ENCODE results near the gene RGS11. TPM values are rescaled to one million over a fixed set of nuclear protein-coding genes. Genes with fewer than 3 reads are reported as not detected.
"Not testable (repeated sequence)": the region's sequence is repeated elsewhere in the genome, so short reads cannot be mapped to it uniquely, and the experiment has no call there.

The RGS11 gene
- total RNA-seq, 1 experiment from 2014 or later, result 2.9 TPM

DNA sequence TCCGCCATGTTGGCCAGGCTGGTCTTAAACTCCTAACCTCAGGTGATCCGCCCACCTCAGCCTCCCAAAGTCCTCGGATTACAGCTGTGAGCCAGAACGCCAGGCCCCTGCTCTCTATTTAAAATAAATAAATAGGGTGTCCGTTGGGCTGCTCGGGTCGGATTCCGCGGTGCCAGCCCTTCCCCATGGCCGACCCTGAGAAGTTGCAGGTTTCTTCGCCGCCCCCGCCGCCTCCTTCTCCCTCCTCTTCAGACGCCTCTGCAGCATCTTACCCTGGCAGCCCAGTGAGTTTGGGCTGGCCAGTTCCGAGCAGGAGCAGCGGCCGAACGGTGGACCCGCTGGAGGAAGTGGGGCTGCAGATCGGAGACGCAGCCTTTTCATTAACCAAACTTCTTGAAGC lies 44.8 kb downstream of the RGS11 start:
- H3K36me3 Mint-ChIP-seq (ENCODE audit: insufficient read depth in 1 of 3, low read depth in 3 of 3), result peaks cover 24 to 27% (median 27%) of the 10 kb centered on the region in 3 experiments; a peak in 6 of 7 replicates
- H3K4me2 ChIP-seq (ENCODE audit: insufficient read depth, insufficient read length, low read length), result no peak overlapping the region
- H3K56ac ChIP-seq (ENCODE audit: insufficient read length, low read depth, low read length), result no peak overlapping the region
- TF ChIP-seq, protein P1, sequence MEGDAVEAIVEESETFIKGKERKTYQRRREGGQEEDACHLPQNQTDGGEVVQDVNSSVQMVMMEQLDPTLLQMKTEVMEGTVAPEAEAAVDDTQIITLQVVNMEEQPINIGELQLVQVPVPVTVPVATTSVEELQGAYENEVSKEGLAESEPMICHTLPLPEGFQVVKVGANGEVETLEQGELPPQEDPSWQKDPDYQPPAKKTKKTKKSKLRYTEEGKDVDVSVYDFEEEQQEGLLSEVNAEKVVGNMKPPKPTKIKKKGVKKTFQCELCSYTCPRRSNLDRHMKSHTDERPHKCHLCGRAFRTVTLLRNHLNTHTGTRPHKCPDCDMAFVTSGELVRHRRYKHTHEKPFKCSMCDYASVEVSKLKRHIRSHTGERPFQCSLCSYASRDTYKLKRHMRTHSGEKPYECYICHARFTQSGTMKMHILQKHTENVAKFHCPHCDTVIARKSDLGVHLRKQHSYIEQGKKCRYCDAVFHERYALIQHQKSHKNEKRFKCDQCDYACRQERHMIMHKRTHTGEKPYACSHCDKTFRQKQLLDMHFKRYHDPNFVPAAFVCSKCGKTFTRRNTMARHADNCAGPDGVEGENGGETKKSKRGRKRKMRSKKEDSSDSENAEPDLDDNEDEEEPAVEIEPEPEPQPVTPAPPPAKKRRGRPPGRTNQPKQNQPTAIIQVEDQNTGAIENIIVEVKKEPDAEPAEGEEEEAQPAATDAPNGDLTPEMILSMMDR (conservative IDR thresholded peaks at IDR 0.05), result no peak
- peaks cover 3% of the 10 kb centered on the region for H3K23me2 ChIP-seq (ENCODE audit: insufficient read length, low read depth, low read length, poor library complexity, severe bottlenecking)
- no peak overlapping the region for H3K4ac ChIP-seq (ENCODE audit: low read depth, low read length)
- no peak overlapping the region for H2AFZ ChIP-seq (ENCODE audit: low read length)
- no CpG with 5 or more reads among the region's 22 CpGs for WGBS (ENCODE audit: extremely low coverage, insufficient read length, low lambda C conversion rate)
- H3K4me1 Mint-ChIP-seq, result peaks cover 17 to 24% of the 10 kb centered on the region in 2 experiments
- no peaks in the 10 kb centered on the region for H3K9me3 ChIP-seq (ENCODE audit: control insufficient read depth, low read depth, low read length)
- H3K27ac ChIP-seq (ENCODE audit: insufficient read length, low read depth, low read length), result no peak overlapping the region
- H2BK12ac ChIP-seq (ENCODE audit: insufficient read length, low read depth, low read length), result no peak overlapping the region
- no peak for DNase-seq
- no peak overlapping the region for H4K91ac ChIP-seq (ENCODE audit: insufficient read length, low read depth, low read length)
- no peaks in the 10 kb centered on the region for H3K79me1 ChIP-seq (ENCODE audit: insufficient read depth, low read depth, low read length, poor library complexity, severe bottlenecking)
- no peaks in the 10 kb centered on the region for H3K27me3 ChIP-seq (ENCODE audit: insufficient read depth, low read length)
- H3K18ac ChIP-seq (ENCODE audit: insufficient read length, low read depth, low read length), result no peak overlapping the region
- H4K5ac ChIP-seq (ENCODE audit: insufficient read length, low read depth, low read length), result no peak overlapping the region
- no peaks in the 10 kb centered on the region for H3K27me3 Mint-ChIP-seq (ENCODE audit: low read depth)
- H3K4me3 Mint-ChIP-seq, result no peak overlapping the region; a peak in 1 of 5 replicates
- H3K4me1 ChIP-seq (ENCODE audit: insufficient read depth, low read length), result peaks cover 3% of the 10 kb centered on the region; the same call in 1 of the 2 replicates
- peaks cover 20% of the 10 kb centered on the region for H3K79me2 ChIP-seq (ENCODE audit: insufficient read depth, low read length)
- no peak overlapping the region for H2BK5ac ChIP-seq (ENCODE audit: insufficient read length, low read length)
- no peak overlapping the region for H2BK120ac ChIP-seq (ENCODE audit: low read depth, low read length, poor library complexity, severe bottlenecking)
- no peak overlapping the region for H4K8ac ChIP-seq (replicated peaks; ENCODE audit: insufficient read length, low read depth, low read length)
- H3K27ac Mint-ChIP-seq, result no peak overlapping the region
- H3K14ac ChIP-seq (ENCODE audit: insufficient read depth, low read length), result no peak overlapping the region
- no peak overlapping the region for H3K9ac ChIP-seq (ENCODE audit: extremely low read depth, insufficient read length, low read length)
- no peaks in the 10 kb centered on the region; a peak in 1 of 5 replicates for H3K9me3 Mint-ChIP-seq
- H4K20me1 ChIP-seq (ENCODE audit: control insufficient read depth, insufficient read depth, insufficient read length), result no peaks in the 10 kb centered on the region
- no peak overlapping the region for H2AK5ac ChIP-seq (ENCODE audit: insufficient read length, low read length)
- no peak overlapping the region for H2BK20ac ChIP-seq (ENCODE audit: low read depth, low read length, poor library complexity, severe bottlenecking)
- no peak overlapping the region for H3K23ac ChIP-seq (ENCODE audit: insufficient read length, low read depth, low read length)
- H3T11ph ChIP-seq (ENCODE audit: low read length), result no peak overlapping the region
- H2BK15ac ChIP-seq (ENCODE audit: low read depth, low read length), result no peak overlapping the region

DNA sequence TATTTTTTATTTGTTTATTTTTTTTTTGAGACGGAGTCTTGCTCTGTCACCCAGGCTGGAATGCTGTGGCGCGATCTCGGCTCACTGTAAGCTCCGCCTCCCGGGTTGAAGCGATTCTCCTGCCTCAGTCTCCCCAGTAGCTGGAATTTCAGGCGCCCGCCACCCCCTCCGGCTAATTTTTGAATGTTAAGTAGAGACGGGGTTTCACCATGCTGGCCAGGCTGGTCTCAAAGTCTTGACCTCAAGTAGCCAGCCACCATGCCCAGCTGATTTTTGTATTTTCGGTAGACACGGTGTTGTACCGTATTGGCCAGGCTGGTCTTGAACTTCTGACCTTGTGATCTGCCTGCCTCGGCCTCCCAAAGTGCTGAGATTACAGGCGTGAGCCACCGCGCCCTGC lies 45.4 kb downstream of the RGS11 start:
- H4K8ac ChIP-seq (replicated peaks; ENCODE audit: insufficient read length, low read depth, low read length); H2AFZ ChIP-seq (ENCODE audit: low read length); H3K4me1 ChIP-seq (ENCODE audit: insufficient read depth, low read length); H3K56ac ChIP-seq (ENCODE audit: insufficient read length, low read depth, low read length); H2BK120ac ChIP-seq (ENCODE audit: low read depth, low read length, poor library complexity, severe bottlenecking); H2AK5ac ChIP-seq (ENCODE audit: insufficient read length, low read length); H3K4me3 Mint-ChIP-seq; H4K20me1 ChIP-seq (ENCODE audit: control insufficient read depth, insufficient read depth, insufficient read length); H2BK12ac ChIP-seq (ENCODE audit: insufficient read length, low read depth, low read length); H3K9me3 Mint-ChIP-seq; H4K5ac ChIP-seq (ENCODE audit: insufficient read length, low read depth, low read length); H2BK20ac ChIP-seq (ENCODE audit: low read depth, low read length, poor library complexity, severe bottlenecking); H3K18ac ChIP-seq (ENCODE audit: insufficient read length, low read depth, low read length); H3K23ac ChIP-seq (ENCODE audit: insufficient read length, low read depth, low read length); H3K27me3 Mint-ChIP-seq (ENCODE audit: low read depth); H3K9me3 ChIP-seq (ENCODE audit: control insufficient read depth, low read depth, low read length); H3K9ac ChIP-seq (ENCODE audit: extremely low read depth, insufficient read length, low read length); H3K23me2 ChIP-seq (ENCODE audit: insufficient read length, low read depth, low read length, poor library complexity, severe bottlenecking); H2BK5ac ChIP-seq (ENCODE audit: insufficient read length, low read length); H4K91ac ChIP-seq (ENCODE audit: insufficient read length, low read depth, low read length); H3K79me1 ChIP-seq (ENCODE audit: insufficient read depth, low read depth, low read length, poor library complexity, severe bottlenecking); DNase-seq; H3K14ac ChIP-seq (ENCODE audit: insufficient read depth, low read length); H3K4me2 ChIP-seq (ENCODE audit: insufficient read depth, insufficient read length, low read length); H3K27ac ChIP-seq (ENCODE audit: insufficient read length, low read depth, low read length); H2BK15ac ChIP-seq (ENCODE audit: low read depth, low read length); H3T11ph ChIP-seq (ENCODE audit: low read length); H3K27ac Mint-ChIP-seq; H3K4ac ChIP-seq (ENCODE audit: low read depth, low read length); H3K27me3 ChIP-seq (ENCODE audit: insufficient read depth, low read length): not testable (repeated sequence)
- H3K36me3 Mint-ChIP-seq (ENCODE audit: insufficient read depth in 1 of 3, low read depth in 3 of 3), result peaks cover 29 to 32% (median 32%) of the 10 kb centered on the region in 3 experiments; a peak in 6 of 7 replicates
- H3K4me1 Mint-ChIP-seq, result peaks cover 17 to 22% of the 10 kb centered on the region in 2 experiments
- WGBS (ENCODE audit: extremely low coverage, insufficient read length, low lambda C conversion rate), result no CpG with 5 or more reads among the region's 18 CpGs
- peaks cover 22% of the 10 kb centered on the region for H3K79me2 ChIP-seq (ENCODE audit: insufficient read depth, low read length)
